Tibial nerve (tissue), 4 donors: ENCODE data around the gene EXOC6B. TPM values are rescaled to one million over a fixed set of nuclear protein-coding genes. Genes with fewer than 3 reads are reported as not detected.

Experiments
- DNase-seq, 2 donors: peaks; one replicate each; pipeline ENCODE4 v3.0.0-alpha.2; 2019; ENCODE audit warnings: low spot score in 2 of 2
- H3K27ac ChIP-seq, 4 donors: fragments of 200-600 bp; sonication (generic) in 3 of 4; one replicate each; pipeline ENCODE4 v1.5.1; 2017 to 2019; ENCODE audit warnings: mild to moderate bottlenecking in 1 of 4
- H3K27me3 ChIP-seq, 2 donors: fragments of 200-600 bp; sonication (generic) in 1 of 2; one replicate each; pipeline versions ENCODE4 v1.5.1 to v1.6.0; 2017 to 2019
- H3K36me3 ChIP-seq, 3 donors: fragments of 200-600 bp; sonication (generic); one replicate each; pipeline ENCODE4 v1.5.1; 2018 to 2019
- H3K4me1 ChIP-seq, 4 donors: fragments of 200-600 bp; sonication (generic) in 3 of 4; one replicate each; pipeline ENCODE4 v1.5.1; 2017 to 2019
- H3K4me3 ChIP-seq, 4 donors: fragments of 200-600 bp; sonication (generic) in 3 of 4; one replicate each; pipeline ENCODE4 v1.5.1; 2017 to 2019; ENCODE audit warnings: mild to moderate bottlenecking in 1 of 4, moderate library complexity in 1 of 4
- H3K9me3 ChIP-seq, 4 donors: fragments of 200-600 bp; sonication (generic) in 3 of 4; one replicate each; pipeline ENCODE4 v1.5.1; 2017 to 2019
- EP300 ChIP-seq, 2 donors: sonication (generic); formaldehyde crosslinking; IDR thresholded peaks; one replicate each; pipeline ENCODE4 v1.6.1; 2017; ENCODE audit warnings: antibody characterized with exemption in 2 of 2, mild to moderate bottlenecking in 1 of 2
- POLR2A ChIP-seq, 2 donors: fragments of 450-650 bp; IDR thresholded peaks; one replicate each; pipeline ENCODE4 v1.6.1; 2017; ENCODE audit warnings: antibody characterized with exemption in 2 of 2, mild to moderate bottlenecking in 2 of 2, moderate library complexity in 2 of 2
- WGBS, 2 donors: methylation state at CpG; one replicate each; pipeline ENCODE4 v1.1.5; 2018; 5-methylcytosine and 5-hydroxymethylcytosine counted together
- total RNA-seq, 4 donors: library from RNA; depleted of rRNA; stranded (reverse); fragments of >200 nt; gene quantifications; one replicate each; pipeline ENCODE4 v1.1.0, GENCODE V29; 2016
- TF ChIP-seq, protein P1 (sequence below), 5 experiments: fragments of 200-600 bp in 3 of 5; fragments of 450-650 bp in 2 of 5; sonication (generic) in 3 of 5; IDR thresholded peaks; one replicate each; pipeline ENCODE4 v1.5.1; 2016 to 2019; ENCODE audit warnings: antibody characterized with exemption in 5 of 5, mild to moderate bottlenecking in 3 of 5, moderate library complexity in 2 of 5

EXOC6B gene
- total RNA-seq, 4 donors from 2014 or later, result 22.1 to 41.1 (median 30.3) TPM

- WGBS, 2 donors, result 84 to 90% methylated on average over 3 of the region's 3 CpGs
- no peak for DNase-seq
- no peaks in the 10 kb centered on the region for H3K4me1 ChIP-seq
- H3K27me3 ChIP-seq, result no peaks in the 10 kb centered on the region
- no peaks in the 10 kb centered on the region for H3K36me3 ChIP-seq
- no peak overlapping the region for H3K27ac ChIP-seq
- no peak for TF ChIP-seq POLR2A (IDR thresholded peaks at IDR 0.05)
- no peak for TF ChIP-seq EP300 (IDR thresholded peaks at IDR 0.05)
- TF ChIP-seq, protein P1, sequence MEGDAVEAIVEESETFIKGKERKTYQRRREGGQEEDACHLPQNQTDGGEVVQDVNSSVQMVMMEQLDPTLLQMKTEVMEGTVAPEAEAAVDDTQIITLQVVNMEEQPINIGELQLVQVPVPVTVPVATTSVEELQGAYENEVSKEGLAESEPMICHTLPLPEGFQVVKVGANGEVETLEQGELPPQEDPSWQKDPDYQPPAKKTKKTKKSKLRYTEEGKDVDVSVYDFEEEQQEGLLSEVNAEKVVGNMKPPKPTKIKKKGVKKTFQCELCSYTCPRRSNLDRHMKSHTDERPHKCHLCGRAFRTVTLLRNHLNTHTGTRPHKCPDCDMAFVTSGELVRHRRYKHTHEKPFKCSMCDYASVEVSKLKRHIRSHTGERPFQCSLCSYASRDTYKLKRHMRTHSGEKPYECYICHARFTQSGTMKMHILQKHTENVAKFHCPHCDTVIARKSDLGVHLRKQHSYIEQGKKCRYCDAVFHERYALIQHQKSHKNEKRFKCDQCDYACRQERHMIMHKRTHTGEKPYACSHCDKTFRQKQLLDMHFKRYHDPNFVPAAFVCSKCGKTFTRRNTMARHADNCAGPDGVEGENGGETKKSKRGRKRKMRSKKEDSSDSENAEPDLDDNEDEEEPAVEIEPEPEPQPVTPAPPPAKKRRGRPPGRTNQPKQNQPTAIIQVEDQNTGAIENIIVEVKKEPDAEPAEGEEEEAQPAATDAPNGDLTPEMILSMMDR (IDR thresholded peaks at IDR 0.05), result no peak
- H3K9me3 ChIP-seq, result no peaks in the 10 kb centered on the region
- no peak overlapping the region for H3K4me3 ChIP-seq
These were observed 4.4 kb upstream of the EXOC6B start for GRCh38 chr2:72830273-72830672.

GRCh38 chr2:72828840-72829507 lies 3.1 kb upstream of the EXOC6B start:
- Histone ChIP-seq H3K36me3 (no peaks in the 10 kb centered on the region), H3K27me3 (no peaks in the 10 kb centered on the region), H3K9me3 (no peaks in the 10 kb centered on the region), H3K27ac (no peak overlapping the region), H3K4me3 (no peak overlapping the region), H3K4me1 (peaks cover 0 to 12% (median 5%) of the 10 kb centered on the region in 4 donors)
- no peak for DNase-seq
- 79 to 85% methylated on average over 6 of the region's 6 CpGs for WGBS, 2 donors
- no peak for TF ChIP-seq EP300 (IDR thresholded peaks at IDR 0.05)
- TF ChIP-seq, protein P1 (IDR thresholded peaks at IDR 0.05), result no peak
- TF ChIP-seq POLR2A (IDR thresholded peaks at IDR 0.05), result no peak

- 50 to 60% methylated on average over 5 of the region's 5 CpGs for WGBS, 2 donors
- no peak for DNase-seq
- H3K36me3 ChIP-seq, result no peaks in the 10 kb centered on the region
- H3K27ac ChIP-seq, result no peak overlapping the region
- peaks cover 0 to 19% (median 7%) of the 10 kb centered on the region in 4 donors for H3K4me1 ChIP-seq
- H3K9me3 ChIP-seq, result no peaks in the 10 kb centered on the region
- no peak overlapping the region for H3K4me3 ChIP-seq
- TF ChIP-seq, protein P1 (IDR thresholded peaks at IDR 0.05), result no peak
- TF ChIP-seq EP300 (IDR thresholded peaks at IDR 0.05) (no peak), POLR2A (IDR thresholded peaks at IDR 0.05) (no peak)
- H3K27me3 ChIP-seq, result no peaks in the 10 kb centered on the region
These were observed 2.3 kb upstream of the EXOC6B start for GRCh38 chr2:72827966-72828646.

DNA sequence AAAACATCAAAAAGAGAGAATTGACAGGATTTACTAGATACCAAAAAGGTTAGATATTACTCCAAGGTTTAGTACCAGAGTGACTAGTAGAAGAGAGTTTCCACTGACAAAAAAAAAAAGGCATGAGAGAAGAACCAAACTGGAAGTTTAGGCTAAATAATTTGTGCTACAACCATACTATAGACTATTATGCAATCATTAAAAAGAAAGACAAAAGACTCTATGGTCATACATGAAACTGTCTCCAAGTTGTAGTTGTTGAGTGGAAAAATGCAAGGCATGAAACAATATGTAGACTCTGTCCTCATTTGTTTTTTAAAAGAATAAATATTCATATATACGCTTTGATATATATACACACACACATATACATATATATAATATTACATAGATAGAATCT lies 1.7 kb upstream of the EXOC6B start:
- peaks cover 0 to 19% (median 7%) of the 10 kb centered on the region in 4 donors for H3K4me1 ChIP-seq
- TF ChIP-seq POLR2A (IDR thresholded peaks at IDR 0.05) (no peak), EP300 (IDR thresholded peaks at IDR 0.05) (no peak)
- TF ChIP-seq, protein P1 (IDR thresholded peaks at IDR 0.05), result no peak
- 97 to 98% methylated on average over 1 of the region's 1 CpG for WGBS, 2 donors

DNA sequence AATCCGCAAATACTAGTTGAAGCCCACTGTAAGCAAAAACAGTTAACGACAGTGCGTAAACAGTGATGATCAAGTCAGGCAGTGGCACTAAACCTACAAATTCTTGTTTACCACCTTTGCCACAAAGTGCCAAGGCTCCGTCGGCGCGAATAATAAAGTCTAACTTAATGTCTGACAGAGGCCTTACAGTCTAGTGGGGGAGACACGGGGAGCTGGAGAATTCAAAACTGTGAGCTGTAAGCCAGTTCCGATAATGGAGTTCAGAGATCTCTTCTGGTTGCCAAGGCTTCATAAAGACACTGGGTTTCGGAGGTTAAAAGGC lies 284 bp upstream of the EXOC6B start:
- no peaks in the 10 kb centered on the region for H3K27me3 ChIP-seq
- H3K4me3 ChIP-seq, result peak overlapping the region in 3 of 4 donors; percentile 62 to 99 (median 72)
- no peak for DNase-seq
- H3K4me1 ChIP-seq, result peaks cover 0 to 24% (median 7%) of the 10 kb centered on the region in 4 donors
- WGBS, 2 donors, result 66 to 67% methylated on average over 10 of the region's 10 CpGs
- TF ChIP-seq POLR2A (IDR thresholded peaks at IDR 0.05) (no peak), EP300 (IDR thresholded peaks at IDR 0.05) (no peak)
- TF ChIP-seq, protein P1 (IDR thresholded peaks at IDR 0.05), result no peak
- H3K9me3 ChIP-seq, result no peaks in the 10 kb centered on the region
- H3K27ac ChIP-seq, result peak overlapping the region in 1 of 4 donors; percentile 83
- no peaks in the 10 kb centered on the region for H3K36me3 ChIP-seq

More for the DNA sequence above, 1.7 kb upstream of the EXOC6B start:
- H3K27me3 ChIP-seq, result no peaks in the 10 kb centered on the region
- H3K36me3 ChIP-seq, result no peaks in the 10 kb centered on the region
- no peak for DNase-seq
- no peak overlapping the region for H3K4me3 ChIP-seq
- H3K9me3 ChIP-seq, result no peaks in the 10 kb centered on the region
- no peak overlapping the region for H3K27ac ChIP-seq
